DMS 273 (cell line): ENCODE data around the gene NR1H2.
"Not testable (repeated sequence)": the region's sequence is repeated elsewhere in the genome, so short reads cannot be mapped to it uniquely, and the experiment has no call there.

Source experiments
- DNase-seq: peaks from one replicate; lab custom pipeline; 2025; ENCODE audit not compliant: unreplicated experiment; lab: John Stamatoyannopoulos, UW

The NR1H2 gene

GRCh38 chr19:50377517-50377916 lies 1.3 kb downstream of the NR1H2 start:
- no peak for DNase-seq

DNA sequence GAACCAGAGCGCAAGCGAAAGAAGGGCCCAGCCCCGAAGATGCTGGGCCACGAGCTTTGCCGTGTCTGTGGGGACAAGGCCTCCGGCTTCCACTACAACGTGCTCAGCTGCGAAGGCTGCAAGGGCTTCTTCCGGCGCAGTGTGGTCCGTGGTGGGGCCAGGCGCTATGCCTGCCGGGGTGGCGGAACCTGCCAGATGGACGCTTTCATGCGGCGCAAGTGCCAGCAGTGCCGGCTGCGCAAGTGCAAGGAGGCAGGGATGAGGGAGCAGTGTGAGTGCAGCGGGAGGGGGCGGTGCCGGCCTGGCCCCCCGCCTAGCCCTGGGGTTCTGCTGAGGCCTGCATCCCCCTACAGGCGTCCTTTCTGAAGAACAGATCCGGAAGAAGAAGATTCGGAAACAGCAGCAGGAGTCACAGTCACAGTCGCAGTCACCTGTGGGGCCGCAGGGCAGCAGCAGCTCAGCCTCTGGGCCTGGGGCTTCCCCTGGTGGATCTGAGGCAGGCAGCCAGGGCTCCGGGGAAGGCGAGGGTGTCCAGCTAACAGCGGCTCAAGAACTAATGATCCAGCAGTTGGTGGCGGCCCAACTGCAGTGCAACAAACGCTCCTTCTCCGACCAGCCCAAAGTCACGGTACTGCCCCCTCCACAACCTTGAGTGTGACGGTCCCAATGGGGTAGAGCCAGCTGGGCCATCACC lies 2.1 kb downstream of the NR1H2 start:
- no peak for DNase-seq

DNA sequence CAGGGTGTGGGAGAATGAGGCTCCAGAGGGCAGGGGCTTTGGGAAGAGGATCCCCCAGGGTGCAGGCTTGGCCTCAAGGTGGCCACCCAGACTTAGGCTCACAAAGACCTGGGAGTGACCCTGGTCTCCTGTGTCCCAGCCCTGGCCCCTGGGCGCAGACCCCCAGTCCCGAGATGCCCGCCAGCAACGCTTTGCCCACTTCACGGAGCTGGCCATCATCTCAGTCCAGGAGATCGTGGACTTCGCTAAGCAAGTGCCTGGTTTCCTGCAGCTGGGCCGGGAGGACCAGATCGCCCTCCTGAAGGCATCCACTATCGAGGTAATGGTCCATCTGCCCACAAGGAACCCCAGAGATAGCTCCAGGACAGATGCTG lies 2.6 kb downstream of the NR1H2 start:
- no peak for DNase-seq

DNA sequence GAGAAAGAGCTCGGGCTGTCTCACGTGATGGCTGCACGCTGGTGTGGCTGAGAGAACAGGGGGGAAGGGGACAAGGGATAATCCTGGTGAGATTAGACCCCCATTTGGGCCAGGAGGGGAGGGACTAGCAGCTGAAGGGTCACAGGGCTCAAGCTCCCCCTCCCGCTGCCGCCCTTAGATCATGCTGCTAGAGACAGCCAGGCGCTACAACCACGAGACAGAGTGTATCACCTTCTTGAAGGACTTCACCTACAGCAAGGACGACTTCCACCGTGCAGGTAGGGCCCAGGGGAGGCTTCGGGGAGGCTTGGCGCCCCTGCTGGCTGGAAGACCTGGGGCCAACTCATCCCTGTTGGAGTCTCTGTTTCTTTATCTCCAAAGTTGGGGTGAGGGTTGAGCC lies 3.3 kb downstream of the NR1H2 start:
- DNase-seq, result no peak

- no peak for DNase-seq
Observed at GRCh38 chr19:50380137-50380536, 3.9 kb downstream of the NR1H2 start.

DNA sequence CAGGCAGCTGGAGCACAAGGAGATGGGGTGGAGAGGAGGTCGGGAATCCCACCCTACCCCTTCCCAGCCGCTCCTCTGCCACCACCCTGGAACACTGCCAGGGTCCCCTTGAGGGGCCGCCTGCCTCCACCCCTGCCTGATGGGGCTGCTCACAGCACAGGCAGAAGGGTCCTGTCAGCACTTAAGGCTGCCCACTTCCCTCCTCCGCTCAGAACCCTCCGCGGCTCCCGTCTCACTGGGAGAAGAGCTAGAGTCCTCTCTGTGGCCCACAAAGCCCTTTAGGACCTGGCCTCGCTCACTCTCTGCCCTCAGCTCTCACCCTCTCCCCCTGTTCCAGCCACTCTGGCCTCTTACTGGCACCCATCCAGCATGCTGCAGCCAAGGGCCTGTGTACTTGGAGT lies 4.5 kb downstream of the NR1H2 start:
- DNase-seq, result no peak

DNA sequence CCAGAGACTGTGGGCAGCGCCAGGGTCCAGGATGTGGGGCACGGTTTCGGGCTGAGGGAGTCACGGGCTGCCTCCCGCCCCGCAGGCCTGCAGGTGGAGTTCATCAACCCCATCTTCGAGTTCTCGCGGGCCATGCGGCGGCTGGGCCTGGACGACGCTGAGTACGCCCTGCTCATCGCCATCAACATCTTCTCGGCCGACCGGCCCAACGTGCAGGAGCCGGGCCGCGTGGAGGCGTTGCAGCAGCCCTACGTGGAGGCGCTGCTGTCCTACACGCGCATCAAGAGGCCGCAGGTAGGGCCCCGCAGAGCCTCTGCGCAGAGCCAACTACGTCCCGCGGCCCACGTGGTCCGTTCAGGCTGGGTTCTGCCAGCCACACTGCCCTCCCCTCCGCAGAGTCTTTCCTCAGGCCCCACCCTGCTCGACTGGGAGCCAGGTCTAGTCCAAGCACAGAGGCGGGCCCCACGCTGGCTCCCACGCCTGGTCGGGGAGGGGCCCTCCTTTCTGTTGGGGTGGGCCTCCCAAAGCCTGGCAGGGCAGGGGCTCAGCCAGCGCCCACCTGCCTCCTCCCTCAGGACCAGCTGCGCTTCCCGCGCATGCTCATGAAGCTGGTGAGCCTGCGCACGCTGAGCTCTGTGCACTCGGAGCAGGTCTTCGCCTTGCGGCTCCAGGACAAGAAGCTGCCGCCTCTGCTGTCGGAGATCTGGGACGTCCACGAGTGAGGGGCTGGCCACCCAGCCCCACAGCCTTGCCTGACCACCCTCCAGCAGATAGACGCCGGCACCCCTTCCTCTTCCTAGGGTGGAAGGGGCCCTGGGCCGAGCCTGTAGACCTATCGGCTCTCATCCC lies 5.8 kb downstream of the NR1H2 start:
- DNase-seq, result no peak

- DNase-seq, result peak; percentile 70
Observed at GRCh38 chr19:50383001-50383851, 7.0 kb downstream of the NR1H2 start.

GRCh38 chr19:50383852-50384684 lies 7.8 kb downstream of the NR1H2 start, which contains the start of gene POLD1:
Gene POLD1 (plus strand): TSS chr19:50384347. CDS start chr19:50398852, 14,505 bp downstream.
- DNase-seq, result peak; percentile 99

GRCh38 chr19:50384685-50385535 lies 8.7 kb downstream of the NR1H2 start:
- DNase-seq, result peak; percentile 61

DNA sequence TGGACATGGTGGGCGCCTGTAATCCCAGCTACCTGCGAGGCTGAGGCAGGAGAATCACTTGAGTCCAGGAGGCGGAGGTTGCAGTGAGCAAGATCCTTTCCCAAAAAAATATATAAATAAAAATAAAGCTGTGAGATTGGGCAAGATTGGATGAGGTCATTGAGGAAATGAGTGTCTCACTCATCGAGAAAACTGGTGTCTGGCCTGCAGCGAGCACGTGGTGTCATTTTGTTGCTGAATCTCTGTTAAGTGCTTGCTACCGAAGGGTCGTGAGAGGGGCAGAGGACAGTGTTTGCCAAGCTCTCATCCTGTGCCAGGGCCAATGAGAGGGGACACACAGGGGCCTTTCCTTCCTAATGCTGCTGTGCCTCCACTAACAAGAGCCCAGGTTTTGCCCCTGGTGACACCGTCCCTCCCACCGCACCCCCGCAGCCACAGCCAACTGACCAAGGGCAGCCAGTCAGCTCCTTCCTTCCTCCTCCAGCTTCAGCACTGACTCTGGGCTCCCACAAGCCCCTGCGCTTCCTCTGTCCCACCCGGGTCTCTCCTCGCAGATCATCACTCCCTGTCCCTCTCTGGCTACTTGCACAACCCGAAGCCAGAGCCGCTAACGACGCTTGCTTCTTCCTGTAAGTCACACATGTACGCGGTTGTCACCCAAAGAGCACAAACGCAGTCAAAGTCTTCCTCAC lies 11.1 kb downstream of the NR1H2 start:
- DNase-seq, result no peak

GRCh38 chr19:50387868-50388245 lies 11.6 kb downstream of the NR1H2 start:
- no peak for DNase-seq

DNA sequence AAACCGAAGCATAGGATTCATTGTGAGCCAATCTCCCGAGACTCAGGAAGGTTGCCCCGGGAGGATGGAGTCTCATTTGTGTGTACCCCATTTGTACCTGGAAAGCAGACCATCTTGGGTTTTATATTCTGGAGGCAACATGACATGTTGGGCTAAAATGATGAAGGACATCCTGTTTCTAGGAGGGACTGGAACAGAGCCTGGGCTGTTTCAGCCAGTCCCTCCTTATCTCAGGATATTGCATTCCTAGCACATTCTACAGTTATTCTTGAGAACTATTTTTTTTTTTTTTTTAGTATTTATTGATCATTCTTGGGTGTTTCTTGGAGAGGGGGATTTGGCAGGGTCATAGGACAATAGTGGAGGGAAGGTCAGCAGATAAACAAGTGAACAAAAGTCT lies 14.0 kb downstream of the NR1H2 start:
- not testable (repeated sequence) for DNase-seq

DNA sequence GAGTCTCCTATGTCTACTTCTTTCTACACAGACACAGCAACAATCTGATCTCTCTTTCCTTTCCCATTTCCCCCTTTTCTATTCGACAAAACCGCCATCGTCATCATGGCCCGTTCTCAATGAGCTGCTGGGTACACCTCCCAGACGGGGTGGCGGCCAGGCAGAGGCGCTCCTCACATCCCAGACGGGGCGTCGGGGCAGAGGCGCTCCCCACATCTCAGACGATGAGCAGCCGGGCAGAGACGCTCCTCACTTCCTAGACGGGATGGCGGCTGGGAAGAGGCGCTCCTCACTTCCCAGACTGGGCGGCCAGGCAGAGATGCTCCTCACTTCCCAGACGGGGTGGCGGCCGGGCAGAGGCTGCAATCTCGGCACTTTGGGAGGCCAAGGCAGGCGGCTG lies 14.7 kb downstream of the NR1H2 start:
- DNase-seq, result not testable (repeated sequence)

GRCh38 chr19:50392759-50393158 lies 16.5 kb downstream of the NR1H2 start:
- no peak for DNase-seq

- DNase-seq, result no peak
Observed at GRCh38 chr19:50393589-50393988, 17.3 kb downstream of the NR1H2 start.

- DNase-seq, result no peak
Observed at GRCh38 chr19:50394017-50394416, 17.8 kb downstream of the NR1H2 start.

- DNase-seq, result no peak
Observed at GRCh38 chr19:50398675-50399367, 22.6 kb downstream of the NR1H2 start.

- DNase-seq, result no peak
Observed at GRCh38 chr19:50399368-50399745, 23.1 kb downstream of the NR1H2 start.
